ENCODE measurements around the gene RNF14.

DNA sequence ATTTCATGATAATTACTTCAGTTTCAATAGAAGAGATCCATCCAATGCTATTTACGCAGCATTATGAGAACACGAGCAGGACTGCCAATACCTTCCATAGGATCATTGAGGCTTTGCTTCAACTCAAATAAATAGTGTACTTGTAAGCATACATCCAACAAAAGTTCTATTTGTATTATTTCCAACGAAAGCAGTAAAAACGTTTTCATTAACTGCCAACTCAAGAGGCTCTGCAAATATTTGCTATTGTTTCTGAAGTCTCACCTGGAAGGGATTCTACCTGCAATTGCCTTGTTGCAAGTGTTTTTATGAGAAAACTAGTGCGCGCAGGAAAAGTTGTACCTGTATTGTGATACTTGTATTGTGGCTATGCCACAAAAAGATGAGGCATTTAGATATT is 54.9 kb downstream of the RNF14 start:
- TF ChIP-seq POLR2A (IDR thresholded peaks at IDR 0.05) (no peak), POLR2AphosphoS5 (IDR thresholded peaks at IDR 0.05) (no peak)
- TF ChIP-seq, protein P1, sequence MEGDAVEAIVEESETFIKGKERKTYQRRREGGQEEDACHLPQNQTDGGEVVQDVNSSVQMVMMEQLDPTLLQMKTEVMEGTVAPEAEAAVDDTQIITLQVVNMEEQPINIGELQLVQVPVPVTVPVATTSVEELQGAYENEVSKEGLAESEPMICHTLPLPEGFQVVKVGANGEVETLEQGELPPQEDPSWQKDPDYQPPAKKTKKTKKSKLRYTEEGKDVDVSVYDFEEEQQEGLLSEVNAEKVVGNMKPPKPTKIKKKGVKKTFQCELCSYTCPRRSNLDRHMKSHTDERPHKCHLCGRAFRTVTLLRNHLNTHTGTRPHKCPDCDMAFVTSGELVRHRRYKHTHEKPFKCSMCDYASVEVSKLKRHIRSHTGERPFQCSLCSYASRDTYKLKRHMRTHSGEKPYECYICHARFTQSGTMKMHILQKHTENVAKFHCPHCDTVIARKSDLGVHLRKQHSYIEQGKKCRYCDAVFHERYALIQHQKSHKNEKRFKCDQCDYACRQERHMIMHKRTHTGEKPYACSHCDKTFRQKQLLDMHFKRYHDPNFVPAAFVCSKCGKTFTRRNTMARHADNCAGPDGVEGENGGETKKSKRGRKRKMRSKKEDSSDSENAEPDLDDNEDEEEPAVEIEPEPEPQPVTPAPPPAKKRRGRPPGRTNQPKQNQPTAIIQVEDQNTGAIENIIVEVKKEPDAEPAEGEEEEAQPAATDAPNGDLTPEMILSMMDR (IDR thresholded peaks at IDR 0.05), result no peak

Measured in gastroesophageal sphincter (tissue), 3 donors.